ENCODE data around the gene SLC35F4.

DNA sequence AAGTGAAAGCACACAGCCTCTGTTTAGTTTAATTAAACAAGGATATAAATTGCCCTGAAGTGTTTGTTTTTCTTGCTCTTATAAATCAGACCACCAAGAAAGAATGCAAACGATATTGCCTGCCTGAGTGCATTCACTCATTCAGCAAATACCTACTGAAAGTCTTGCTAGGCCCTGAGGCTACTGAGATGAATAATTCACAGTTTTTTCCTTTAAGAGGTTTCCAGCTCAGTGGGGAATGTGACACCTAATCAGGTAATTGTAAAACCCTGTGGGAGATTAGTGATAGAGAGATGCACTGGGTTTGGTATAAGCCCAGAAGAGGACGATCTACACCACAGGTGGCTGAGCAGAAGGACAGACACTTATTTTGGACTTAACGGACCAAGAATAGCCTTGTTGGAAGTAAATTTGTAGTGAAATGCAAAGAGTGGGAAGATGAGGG, 151.4 kb downstream of the SLC35F4 start:
- TF ChIP-seq, protein P1, sequence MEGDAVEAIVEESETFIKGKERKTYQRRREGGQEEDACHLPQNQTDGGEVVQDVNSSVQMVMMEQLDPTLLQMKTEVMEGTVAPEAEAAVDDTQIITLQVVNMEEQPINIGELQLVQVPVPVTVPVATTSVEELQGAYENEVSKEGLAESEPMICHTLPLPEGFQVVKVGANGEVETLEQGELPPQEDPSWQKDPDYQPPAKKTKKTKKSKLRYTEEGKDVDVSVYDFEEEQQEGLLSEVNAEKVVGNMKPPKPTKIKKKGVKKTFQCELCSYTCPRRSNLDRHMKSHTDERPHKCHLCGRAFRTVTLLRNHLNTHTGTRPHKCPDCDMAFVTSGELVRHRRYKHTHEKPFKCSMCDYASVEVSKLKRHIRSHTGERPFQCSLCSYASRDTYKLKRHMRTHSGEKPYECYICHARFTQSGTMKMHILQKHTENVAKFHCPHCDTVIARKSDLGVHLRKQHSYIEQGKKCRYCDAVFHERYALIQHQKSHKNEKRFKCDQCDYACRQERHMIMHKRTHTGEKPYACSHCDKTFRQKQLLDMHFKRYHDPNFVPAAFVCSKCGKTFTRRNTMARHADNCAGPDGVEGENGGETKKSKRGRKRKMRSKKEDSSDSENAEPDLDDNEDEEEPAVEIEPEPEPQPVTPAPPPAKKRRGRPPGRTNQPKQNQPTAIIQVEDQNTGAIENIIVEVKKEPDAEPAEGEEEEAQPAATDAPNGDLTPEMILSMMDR (IDR thresholded peaks at IDR 0.05) = no peak
- no peak for TF ChIP-seq POLR2A (IDR thresholded peaks at IDR 0.05)
